HG03575 (cell line): ENCODE results near the gene TRAK1.
"Not testable (repeated sequence)": the region's sequence is repeated elsewhere in the genome, so short reads cannot be mapped to it uniquely, and the experiment has no call there.

Experiments used
- ATAC-seq: cut with Tn5 transposase; IDR thresholded peaks from one replicate; pipeline ENCODE4 v1.9.1; 2021; ENCODE audit not compliant: unreplicated experiment, insufficient number of reproducible peaks, low FRiP score; ENCODE audit errors: extremely low read depth

TRAK1 gene

DNA sequence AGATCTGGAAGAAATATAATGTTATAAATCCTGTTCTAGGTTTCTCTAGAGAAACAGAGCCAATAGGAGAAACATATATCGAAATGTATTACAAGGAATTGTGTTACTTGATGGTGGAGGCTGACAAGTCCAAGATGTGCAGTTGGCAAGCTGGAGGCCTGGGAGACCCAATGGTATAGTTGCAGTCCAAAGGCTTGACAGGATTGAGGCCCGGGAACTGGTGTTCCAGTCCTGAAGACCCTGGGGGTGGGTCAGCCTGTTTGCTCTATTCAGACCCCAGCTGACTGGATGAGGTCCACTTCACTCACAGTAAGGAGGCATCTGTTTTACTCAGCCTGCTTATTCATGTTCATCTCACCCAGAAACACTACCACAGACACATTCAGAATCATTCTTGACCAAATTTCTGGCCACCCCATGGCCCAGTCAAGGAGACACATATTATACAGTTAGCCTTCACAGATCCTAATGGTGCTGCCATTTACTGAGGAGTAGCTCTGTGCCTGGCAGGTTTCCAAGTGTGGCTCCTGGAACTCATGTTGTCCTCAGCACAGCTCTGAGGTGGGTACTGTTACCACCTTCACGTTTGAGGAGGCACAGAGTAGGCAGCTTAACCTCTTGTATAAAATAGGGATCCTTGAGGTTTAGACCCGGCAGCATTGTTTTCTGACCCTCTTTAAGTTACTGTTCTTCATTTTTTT lies 3.7 kb downstream of the TRAK1 start:
- ATAC-seq = no peak

DNA sequence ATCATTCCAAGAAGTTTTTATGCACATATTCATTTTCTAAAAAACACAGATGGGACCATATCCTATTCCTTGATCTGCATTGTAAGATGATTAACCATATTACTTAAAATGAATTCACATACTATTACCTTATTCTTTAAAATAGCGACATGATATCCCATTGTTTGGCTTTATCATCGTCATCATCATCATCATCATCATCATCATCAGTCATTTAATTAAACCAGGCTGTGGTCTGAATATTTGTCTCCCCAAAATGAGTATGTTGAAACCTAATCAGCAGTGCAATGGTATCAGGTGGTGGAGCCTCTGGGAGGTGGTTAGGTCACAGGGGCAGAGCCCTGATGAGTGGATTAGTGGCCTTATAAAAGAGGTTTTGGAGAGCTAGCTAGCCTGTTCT lies 4.4 kb downstream of the TRAK1 start:
- ATAC-seq = no peak

DNA sequence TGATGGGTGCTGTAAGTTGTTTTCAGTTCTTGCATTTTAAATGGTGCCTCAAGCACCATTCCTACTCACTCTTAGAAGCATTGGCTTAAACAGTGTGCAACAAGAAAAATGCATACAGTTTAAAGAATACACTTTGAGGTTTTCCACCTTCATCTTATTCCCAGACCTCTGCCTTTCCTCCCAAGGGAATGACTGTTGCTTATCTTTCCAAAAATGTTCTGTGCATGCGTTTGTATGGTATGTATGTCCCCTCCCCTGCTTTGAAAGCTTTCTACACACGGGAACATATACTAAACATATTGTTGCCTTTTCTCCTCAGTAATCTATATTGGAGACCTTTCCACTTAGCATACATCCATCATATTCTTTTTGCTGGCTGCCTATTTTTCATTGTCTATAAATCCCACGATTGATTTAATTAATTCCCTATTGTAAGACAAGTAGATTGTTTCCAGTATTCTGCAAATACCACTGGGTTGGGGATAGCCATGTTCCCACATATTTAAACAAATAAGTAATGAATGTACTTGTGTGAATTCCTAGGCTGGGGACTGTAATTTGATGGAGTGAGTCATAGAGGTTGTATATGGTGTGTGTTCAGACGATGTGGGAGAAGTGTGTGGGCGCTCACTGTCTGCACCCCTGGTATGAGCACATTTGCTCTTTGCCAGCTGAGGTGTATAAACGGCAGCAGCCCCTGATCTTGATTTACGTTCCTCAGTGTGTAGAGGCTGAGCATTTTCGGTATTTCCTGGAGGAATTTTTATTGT lies 5.8 kb downstream of the TRAK1 start:
- ATAC-seq = no peak

DNA sequence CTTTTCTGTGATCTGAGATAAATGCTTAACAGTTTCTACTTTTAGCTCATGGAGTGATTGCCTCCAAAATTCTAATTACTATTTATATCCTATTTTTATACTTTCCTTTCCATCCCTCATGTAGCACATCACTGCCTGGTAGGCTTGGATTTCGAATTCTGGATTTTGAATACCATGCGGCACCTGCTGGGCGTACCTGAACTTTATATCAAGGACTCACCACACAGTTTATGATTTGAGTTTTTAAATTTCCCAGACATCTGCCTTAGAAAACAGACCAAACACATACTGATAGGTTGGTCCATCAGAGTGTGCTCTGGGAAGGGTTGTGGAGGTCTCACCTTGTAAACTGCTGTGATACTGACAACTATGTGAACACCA lies 6.4 kb downstream of the TRAK1 start:
- ATAC-seq = no peak

DNA sequence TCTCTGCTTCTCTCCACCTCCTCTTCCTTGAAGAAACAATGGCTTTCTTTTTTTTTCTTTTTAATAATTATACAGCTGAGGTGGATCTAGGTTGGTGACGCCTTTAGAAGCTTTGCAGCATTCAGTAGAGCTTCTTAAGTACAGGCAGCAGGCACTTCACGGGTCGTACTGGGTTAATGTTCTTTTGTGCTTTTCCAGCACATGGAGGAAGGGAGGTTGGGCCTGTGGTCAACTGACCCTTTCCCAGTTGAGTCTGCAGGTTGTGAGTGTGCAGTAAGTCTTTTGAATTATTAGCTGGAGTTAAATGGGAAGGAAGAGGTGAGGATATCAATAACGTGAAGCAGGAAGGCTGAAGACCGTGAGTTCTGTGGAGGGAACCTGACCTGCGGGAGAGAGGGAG lies 7.0 kb downstream of the TRAK1 start:
- ATAC-seq = no peak

DNA sequence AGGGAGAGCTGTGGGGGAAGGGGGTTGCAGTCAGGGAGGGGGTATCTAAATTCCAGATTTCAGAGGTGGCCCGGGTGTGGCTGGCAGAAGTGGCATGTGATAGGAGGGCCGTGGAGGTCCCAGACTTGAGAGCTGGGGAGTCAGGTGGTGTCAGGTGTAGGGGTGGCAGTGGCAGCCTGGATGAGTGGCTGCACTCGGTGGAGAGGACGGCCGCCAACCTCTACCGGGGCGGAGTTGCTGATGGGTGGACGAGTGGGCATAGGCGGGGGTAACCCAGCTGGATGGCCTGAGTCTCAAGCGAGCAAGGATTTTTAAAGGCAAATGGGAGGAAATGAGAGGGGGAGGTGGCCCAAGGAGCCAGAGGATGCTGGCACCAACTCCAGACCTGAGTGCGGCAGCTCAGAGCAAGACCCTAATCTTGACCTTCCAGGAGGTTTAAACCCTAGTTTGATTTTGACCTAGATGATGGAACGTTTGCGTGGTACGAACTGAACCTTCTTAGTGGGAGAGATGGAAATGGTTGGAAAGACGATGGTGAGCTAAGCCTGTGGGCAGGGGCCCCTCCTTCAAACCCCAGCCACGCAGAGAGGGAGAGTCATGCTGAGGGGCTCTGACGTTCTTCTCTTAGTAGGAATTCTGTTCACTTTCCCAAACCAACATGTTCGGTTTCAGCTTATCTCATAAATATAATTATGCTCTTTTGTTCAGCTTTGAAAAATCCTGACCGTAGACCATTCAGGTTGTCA lies 8.0 kb downstream of the TRAK1 start:
- no peak for ATAC-seq

DNA sequence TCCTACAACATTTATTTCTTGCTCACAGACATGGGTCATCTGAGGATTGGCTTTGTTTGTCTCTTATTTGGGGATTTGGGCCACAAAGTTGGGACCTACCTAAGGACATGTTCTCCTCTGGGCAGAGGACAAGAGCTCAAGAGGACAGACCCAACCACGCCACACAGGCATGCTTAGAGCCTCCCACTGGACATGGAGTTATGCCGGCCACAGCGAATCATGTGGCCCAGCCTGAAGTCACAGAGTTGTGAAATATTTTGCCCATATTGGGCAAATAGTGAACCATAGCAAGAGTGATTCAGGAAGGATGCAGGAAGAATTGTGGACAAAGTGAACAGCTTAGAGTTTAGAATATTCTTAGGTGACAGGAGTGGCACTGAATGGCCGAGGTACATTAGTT lies 9.9 kb downstream of the TRAK1 start:
- ATAC-seq = no peak

DNA sequence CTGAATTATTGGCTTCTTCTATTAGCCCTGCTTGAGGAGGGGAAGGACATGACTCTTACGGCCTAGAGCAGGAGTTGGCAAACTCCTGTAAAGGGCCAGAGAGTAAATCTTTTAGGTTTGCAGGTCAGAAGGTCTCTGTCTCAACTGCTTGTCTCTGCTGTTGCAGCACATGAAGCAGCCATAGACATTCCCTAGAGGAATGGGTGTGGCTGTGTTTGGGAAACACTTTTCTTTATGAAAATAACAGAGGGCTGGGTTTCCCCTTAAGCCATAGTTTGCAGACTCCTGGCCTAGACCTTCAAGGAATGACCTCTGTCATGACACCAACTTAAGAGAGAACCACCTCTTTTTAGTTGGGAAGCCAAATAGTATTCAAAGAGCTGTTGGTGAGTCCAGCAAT lies 10.3 kb downstream of the TRAK1 start:
- no peak for ATAC-seq

DNA sequence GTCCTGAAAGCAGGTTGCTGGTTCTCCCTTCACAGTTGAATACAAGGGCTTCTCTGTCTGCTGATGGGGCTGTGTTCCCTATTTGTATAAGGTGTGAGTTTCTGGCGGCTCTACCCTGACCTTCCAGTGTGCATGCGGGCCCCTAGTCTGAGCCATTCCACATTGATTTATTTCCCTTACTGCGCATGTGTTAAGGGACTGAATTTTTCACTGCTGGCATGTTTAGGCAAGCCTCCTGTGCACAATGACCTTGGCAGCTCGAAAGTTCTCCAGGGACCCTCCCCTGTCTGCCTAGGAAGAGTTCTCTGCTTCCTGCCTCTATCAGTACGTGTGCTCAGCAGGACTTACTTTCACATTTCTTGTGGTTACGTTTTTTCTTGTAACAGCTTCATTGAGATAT lies 11.4 kb downstream of the TRAK1 start:
- ATAC-seq = no peak

DNA sequence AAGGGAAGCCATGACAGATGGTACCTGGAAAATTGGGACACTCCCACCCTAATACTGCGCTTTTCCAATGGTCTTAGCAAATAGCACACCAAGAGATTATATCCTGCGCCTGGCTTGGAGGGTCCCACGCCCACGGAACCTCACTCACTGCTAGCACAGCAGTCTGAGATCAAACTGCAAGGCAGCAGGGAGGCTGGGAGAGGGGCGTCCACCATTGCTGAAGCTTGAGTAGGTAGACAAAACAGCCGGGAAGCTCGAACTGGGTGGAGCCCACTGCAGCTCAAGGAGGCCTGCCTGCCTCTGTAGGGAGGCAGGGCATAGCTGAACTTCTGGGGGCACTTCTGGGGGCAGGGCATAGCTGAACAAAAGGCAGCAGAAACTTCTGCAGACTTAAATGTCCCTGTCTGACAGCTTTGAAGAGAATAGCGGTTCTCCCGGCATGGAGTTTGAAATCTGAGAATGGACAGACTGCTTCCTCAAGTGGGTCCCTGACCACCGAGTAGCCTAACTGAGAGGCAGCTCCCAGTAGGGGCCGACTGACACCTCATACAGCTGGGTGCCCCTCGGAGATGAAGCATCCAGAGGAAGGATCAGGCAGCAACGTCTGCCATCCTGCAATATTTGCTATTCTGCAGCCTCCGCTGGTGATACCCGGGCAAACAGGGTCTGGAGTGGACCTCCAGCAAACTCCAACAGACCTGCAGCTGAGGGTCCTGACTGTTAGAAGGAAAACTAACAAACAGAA lies 12.9 kb downstream of the TRAK1 start:
- ATAC-seq = not testable (repeated sequence)

DNA sequence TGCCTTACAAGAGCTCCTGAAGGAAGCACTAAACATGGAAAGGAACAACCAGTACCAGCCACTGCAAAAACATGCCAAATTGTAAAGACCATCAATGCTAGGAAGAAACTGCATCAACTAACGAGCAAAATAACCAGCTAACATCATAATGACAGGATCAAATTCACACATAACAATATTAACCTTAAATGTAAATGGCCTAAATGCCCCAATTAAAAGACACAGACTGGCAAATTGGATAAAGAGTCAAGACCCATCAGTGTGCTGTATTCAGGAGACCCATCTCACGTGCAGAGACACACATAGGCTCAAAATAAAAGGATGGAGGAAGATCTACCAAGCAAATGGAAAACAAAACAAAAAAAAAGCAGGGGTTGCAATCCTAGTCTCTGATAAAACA lies 14.8 kb downstream of the TRAK1 start:
- ATAC-seq = not testable (repeated sequence)

DNA sequence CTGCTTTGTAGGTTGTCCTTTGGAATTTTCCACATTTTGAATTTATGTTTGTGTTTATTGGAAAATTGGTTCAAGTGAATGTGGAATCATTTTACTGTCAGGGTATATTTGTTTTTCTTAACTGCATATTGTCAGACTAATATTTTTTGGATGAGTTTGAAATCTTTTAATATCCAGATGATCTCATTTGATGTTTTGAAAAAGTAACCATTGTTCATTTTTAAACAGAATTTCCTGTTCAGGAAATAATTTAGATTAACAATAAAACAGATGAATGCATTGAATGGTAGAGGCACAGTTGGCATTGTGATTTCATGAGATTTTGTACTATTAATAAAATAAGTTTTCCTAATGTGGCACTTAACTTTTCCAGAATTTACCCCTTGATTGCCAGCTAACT lies 15.5 kb downstream of the TRAK1 start:
- no peak for ATAC-seq

DNA sequence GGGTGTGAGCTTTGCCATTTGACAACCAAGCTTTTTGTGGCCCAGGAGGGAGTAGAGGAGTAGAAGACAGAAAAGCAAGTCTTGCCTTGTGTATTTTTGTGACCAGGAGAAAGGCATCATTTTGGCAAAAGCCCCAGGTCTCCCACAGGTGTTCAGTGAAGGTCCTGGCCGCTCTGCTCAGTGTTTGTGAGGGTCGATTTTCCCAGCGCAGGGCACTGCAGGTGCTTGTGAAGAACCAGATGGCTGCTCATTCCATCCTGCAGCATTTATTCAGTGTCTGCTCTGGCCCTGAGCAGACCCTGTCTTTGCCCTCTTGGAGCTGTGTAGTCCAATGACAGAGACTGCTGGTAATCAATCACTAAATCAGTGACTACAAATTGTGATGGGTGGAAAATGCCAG lies 19.5 kb downstream of the TRAK1 start:
- ATAC-seq = no peak

DNA sequence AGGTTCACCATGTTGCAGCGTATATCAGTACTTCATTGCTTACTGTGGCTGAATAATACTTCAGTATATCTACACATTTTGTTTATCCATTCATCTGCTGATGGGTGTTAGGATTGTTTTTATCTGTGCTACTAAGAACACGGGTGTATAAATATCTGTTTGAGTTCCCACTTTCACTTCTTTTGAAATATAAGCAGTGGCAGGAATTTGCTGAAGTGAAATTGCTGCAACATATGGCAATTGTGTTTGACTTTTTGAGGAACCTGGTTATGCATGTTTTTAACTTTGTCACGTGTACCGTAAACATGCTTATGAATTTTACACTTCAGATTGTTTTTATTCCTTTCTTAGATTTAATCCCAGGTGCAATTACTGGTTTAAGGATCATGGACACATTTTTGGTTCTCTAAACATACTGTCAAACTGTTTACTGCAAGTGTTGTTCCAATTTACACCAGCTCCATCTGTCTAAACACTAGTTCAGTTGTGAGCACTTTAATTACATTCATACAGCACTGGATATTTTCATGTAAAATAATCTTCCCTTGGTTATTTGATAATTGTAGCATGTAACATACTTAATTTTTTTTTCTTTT lies 23.1 kb downstream of the TRAK1 start:
- ATAC-seq = no peak

DNA sequence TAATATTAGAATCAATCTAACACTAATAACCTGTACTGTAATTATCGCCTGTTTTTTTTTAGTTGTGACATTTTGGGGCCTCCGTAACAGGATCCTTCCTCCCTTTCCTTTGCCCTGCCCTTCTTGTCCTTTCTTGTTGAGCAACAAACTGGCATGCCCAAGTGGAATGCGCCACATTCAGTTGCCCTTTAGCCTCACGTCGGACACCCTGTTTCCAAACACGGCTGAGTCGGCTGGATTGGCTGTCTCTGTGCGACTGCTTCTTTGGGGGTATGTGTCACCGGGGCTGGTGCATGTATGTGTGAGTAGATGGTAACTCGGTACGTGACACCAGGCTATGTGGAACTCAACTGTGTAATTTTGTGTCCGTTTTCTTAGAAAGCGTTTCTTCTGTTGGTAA lies 24.1 kb downstream of the TRAK1 start:
- no peak for ATAC-seq

DNA sequence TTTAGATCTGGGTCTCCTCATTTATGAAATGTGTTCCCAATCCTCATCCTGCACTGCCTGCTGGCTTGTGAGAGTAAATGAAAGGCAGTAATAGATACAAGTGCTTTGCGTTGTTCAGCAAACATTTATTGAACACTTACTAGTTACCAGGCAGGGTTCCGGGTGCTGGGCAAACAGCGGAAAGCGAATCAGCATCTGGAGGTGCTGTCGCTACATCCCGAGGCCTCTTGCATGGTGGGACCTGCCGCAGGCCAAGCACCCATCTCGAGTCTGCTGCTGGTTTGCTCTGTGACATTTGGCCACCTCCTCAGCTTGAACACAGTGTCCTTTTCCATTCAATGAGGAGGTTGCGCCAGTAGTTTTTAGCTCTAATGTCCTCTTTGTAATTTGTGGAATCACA lies 24.8 kb downstream of the TRAK1 start:
- ATAC-seq = no peak

DNA sequence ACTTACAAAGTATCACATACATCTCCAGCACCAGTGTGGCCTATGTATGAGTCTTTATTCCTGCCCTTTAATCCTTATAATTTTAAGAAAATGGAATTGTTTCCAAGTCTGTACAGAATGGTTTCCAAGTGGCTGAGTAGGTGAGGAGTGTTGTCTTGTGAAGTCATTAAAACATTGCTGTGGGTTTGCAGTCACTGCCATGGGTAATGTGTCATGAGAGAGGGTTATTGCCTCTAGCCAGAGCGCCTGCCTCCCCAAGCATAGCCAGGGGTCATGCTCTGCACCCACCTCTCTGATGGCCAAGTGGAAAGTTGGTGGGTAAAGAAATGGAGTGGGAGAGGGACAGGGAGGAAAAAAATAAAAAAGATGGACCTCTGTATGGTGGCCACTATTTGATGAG lies 25.3 kb downstream of the TRAK1 start:
- ATAC-seq = no peak

DNA sequence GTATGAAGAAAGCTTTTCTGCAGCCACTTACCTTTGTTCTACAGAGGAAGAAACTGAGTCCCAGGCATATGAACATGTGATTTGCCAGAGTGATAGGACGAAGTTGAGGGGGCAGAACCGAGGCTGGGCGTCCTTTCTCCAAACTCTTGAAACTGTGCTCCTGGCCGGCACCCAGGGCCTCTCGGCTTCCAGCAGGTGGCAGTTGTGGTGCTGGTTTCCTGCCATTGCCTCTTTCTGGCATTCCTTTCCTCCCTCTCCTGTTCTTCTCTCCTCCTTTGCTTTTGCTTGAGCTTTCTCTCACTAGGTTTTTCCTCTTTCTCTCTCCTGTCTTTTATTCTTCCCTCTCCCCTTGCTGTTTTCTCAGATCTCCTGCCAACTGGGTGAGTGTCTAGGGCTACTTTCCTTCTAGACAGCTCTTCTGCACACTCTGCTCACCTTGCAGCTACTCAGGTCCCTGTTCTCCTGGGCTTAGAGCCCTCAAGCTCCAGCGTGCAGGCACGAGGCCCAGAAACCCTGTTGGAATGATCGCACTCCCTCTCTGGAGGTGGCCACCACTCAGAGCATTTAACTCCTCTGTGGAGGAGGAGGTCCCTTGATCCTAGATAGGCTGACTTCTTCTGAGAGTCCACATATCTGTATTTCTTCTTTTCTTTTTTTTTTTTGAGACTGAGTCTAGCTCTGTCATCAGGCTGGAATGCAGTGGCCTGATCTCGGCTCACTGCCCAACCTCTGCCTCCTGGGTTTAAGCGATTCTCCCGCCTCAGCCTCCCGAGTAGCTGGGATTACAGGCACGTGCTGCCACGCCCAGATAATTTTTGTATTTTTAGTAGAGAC lies 26.2 kb downstream of the TRAK1 start:
- no peak for ATAC-seq
